Breast epithelium (tissue), 4 donors: ENCODE measurements around the gene TEX13D. TPM values are rescaled to one million over a fixed set of nuclear protein-coding genes. Genes with fewer than 3 reads are reported as not detected.
"Not testable (repeated sequence)": the region's sequence is repeated elsewhere in the genome, so short reads cannot be mapped to it uniquely, and the experiment has no call there.

Experiments used
- DNase-seq, 2 donors: peaks; one replicate each; pipeline ENCODE4 v3.0.0-alpha.2; 2019; ENCODE audit warnings: low spot score in 2 of 2
- H3K27ac ChIP-seq, 2 donors: fragments of 200-600 bp; sonication (generic) in 1 of 2; one replicate each; pipeline ENCODE4 v1.5.1; 2016 to 2019; ENCODE audit warnings: mild to moderate bottlenecking in 1 of 2
- H3K27me3 ChIP-seq, 2 donors: fragments of 200-600 bp; sonication (generic) in 1 of 2; one replicate each; pipeline versions ENCODE4 v1.5.1 to v1.6.0; 2017 to 2019; ENCODE audit warnings: control low read depth in 1 of 2, mild to moderate bottlenecking in 1 of 2
- H3K36me3 ChIP-seq: fragments of 200-600 bp; one replicate; pipeline ENCODE4 v1.5.1; 2019
- H3K4me1 ChIP-seq, 2 donors: fragments of 200-600 bp; sonication (generic); one replicate each; pipeline ENCODE4 v1.5.1; 2016 to 2019; ENCODE audit warnings: control low read depth in 1 of 2
- H3K4me3 ChIP-seq, 3 donors: fragments of 200-600 bp; sonication (generic); 1 replicate in 2 of 3; 2 replicates in 1 of 3; pipeline ENCODE4 v1.5.1; 2016 to 2019; ENCODE audit warnings: mild to moderate bottlenecking in 3 of 3, moderate library complexity in 2 of 3
- H3K9me3 ChIP-seq, 2 donors: fragments of 200-600 bp; sonication (generic) in 1 of 2; one replicate each; pipeline ENCODE4 v1.5.1; 2016 to 2019; ENCODE audit warnings: control low read depth in 1 of 2
- POLR2A ChIP-seq: fragments of 450-650 bp; IDR thresholded peaks from one replicate; pipeline ENCODE4 v1.6.1; 2016; ENCODE audit warnings: antibody characterized with exemption, mild to moderate bottlenecking, moderate library complexity
- POLR2AphosphoS5 ChIP-seq, 3 donors: sonication (generic); formaldehyde crosslinking; IDR thresholded peaks; one replicate each; pipeline ENCODE4 v1.6.1; 2017; ENCODE audit warnings: antibody characterized with exemption in 3 of 3
- intact Hi-C: fragments of 100-400 bp; cut with DNase I; formaldehyde crosslinking; loops from one replicate; pipeline ENCODE4 v1.15.1; 2023; ENCODE audit warnings: low total_unique reads
- total RNA-seq, 3 donors: library from RNA; depleted of rRNA; stranded (reverse); fragments of >200 nt; gene quantifications; one replicate each; pipeline ENCODE4 v1.1.0, GENCODE V29; 2016
- TF ChIP-seq, protein P1 (sequence below), 3 donors: fragments of 450-650 bp; IDR thresholded peaks; one replicate each; pipeline ENCODE4 v1.5.1; 2016 to 2017; ENCODE audit warnings: antibody characterized with exemption in 3 of 3, mild to moderate bottlenecking in 3 of 3, moderate library complexity in 3 of 3

TEX13D gene
- not detected for total RNA-seq

GRCh38 chrX:124332481-124333424 lies at the start of gene TEX13D:
Gene TEX13D, plus strand, starts transcription at chrX:124332660. Its CDS starts 258 bp downstream, at chrX:124332918.
- TF ChIP-seq, protein P1, sequence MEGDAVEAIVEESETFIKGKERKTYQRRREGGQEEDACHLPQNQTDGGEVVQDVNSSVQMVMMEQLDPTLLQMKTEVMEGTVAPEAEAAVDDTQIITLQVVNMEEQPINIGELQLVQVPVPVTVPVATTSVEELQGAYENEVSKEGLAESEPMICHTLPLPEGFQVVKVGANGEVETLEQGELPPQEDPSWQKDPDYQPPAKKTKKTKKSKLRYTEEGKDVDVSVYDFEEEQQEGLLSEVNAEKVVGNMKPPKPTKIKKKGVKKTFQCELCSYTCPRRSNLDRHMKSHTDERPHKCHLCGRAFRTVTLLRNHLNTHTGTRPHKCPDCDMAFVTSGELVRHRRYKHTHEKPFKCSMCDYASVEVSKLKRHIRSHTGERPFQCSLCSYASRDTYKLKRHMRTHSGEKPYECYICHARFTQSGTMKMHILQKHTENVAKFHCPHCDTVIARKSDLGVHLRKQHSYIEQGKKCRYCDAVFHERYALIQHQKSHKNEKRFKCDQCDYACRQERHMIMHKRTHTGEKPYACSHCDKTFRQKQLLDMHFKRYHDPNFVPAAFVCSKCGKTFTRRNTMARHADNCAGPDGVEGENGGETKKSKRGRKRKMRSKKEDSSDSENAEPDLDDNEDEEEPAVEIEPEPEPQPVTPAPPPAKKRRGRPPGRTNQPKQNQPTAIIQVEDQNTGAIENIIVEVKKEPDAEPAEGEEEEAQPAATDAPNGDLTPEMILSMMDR (IDR thresholded peaks at IDR 0.05), result no peak
- TF ChIP-seq POLR2A, result no peak
- no peak for TF ChIP-seq POLR2AphosphoS5 (IDR thresholded peaks at IDR 0.05)
- Histone ChIP-seq H3K27ac (no peak within 1 kb of the TSS), H3K27me3 (peaks cover 0 to 21% of the 10 kb centered on the region in 2 donors), H3K4me1 (no peaks in the 10 kb centered on the region), H3K9me3 (peaks cover 0 to 5% of the 10 kb centered on the region in 2 donors), H3K4me3 (no peak within 1 kb of the TSS), H3K36me3 (no peaks in the 10 kb centered on the region)
- intact Hi-C loops, result no loop called here
- no peak for DNase-seq

GRCh38 chrX:124289443-124289842 lies 43.0 kb upstream of the TEX13D start:
- H3K9me3 ChIP-seq, result no peaks in the 10 kb centered on the region
- H3K4me3 ChIP-seq, result no peak overlapping the region
- intact Hi-C loops, result no loop called here
- no peaks in the 10 kb centered on the region for H3K36me3 ChIP-seq
- peaks cover 0 to 15% of the 10 kb centered on the region in 2 donors for H3K27me3 ChIP-seq
- H3K27ac ChIP-seq, result no peak overlapping the region
- DNase-seq, result no peak
- TF ChIP-seq POLR2AphosphoS5 (IDR thresholded peaks at IDR 0.05), result no peak
- TF ChIP-seq, protein P1 (IDR thresholded peaks at IDR 0.05), result no peak
- TF ChIP-seq POLR2A, result no peak
- H3K4me1 ChIP-seq, result no peaks in the 10 kb centered on the region

DNA sequence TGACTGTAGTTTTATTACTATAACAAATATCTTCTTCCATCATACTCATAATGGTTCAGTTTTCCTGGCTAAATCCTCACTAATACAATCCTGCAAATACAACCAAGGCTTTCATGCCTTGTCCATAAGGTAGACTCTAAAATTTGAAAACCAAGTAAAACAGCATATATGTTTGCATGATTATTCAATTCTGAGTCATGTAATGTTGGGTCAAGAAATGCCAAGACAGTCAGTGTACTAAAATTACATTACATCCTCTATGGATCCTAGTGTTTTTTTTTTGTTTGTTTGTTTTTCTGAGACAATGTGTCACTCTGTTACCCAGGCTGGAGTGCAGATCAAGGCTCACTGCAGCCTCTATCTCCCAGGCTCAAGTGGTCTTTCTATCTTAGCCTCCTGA lies 38.6 kb upstream of the TEX13D start:
- no peak for DNase-seq
- Histone ChIP-seq H3K27me3 (peaks cover 0 to 12% of the 10 kb centered on the region in 2 donors), H3K4me1 (no peaks in the 10 kb centered on the region), H3K9me3 (no peaks in the 10 kb centered on the region), H3K4me3 (no peak overlapping the region), H3K36me3 (no peaks in the 10 kb centered on the region), H3K27ac (no peak overlapping the region)
- no peak for TF ChIP-seq POLR2A
- TF ChIP-seq, protein P1 (IDR thresholded peaks at IDR 0.05), result no peak
- TF ChIP-seq POLR2AphosphoS5 (IDR thresholded peaks at IDR 0.05), result no peak
- intact Hi-C loops, result no loop called here

- DNase-seq, intact Hi-C loops, H3K36me3 ChIP-seq, H3K27me3 ChIP-seq, H3K4me1 ChIP-seq, H3K27ac ChIP-seq, H3K9me3 ChIP-seq, H3K4me3 ChIP-seq: not testable (repeated sequence)
Observed at GRCh38 chrX:124299323-124299722, 33.1 kb upstream of the TEX13D start.

GRCh38 chrX:124300405-124300804 lies 32.1 kb upstream of the TEX13D start:
- DNase-seq, result no peak
- no peak overlapping the region for H3K4me3 ChIP-seq
- no peaks in the 10 kb centered on the region for H3K9me3 ChIP-seq
- H3K4me1 ChIP-seq, result no peaks in the 10 kb centered on the region
- no peaks in the 10 kb centered on the region for H3K36me3 ChIP-seq
- intact Hi-C loops, result no loop called here
- TF ChIP-seq, protein P1 (IDR thresholded peaks at IDR 0.05), result no peak
- TF ChIP-seq POLR2AphosphoS5 (IDR thresholded peaks at IDR 0.05) (no peak), POLR2A (no peak)
- H3K27me3 ChIP-seq, result peaks cover 0 to 3% of the 10 kb centered on the region in 2 donors
- H3K27ac ChIP-seq, result no peak overlapping the region
